Stimulated activated CD8-positive, alpha-beta memory T cell treated with anti-CD3 and anti-CD28 coated beads, Interleukin-2, amount 100 ng/mL, for 1 hour (primary cell): Measurements from ENCODE around the gene NAV3.
"Not testable (repeated sequence)": the region's sequence is repeated elsewhere in the genome, so short reads cannot be mapped to it uniquely, and the experiment has no call there.

Experiments
- DNase-seq, 2 donors: peaks; one replicate each; pipeline ENCODE4 v3.0.0-alpha.2; 2020; ENCODE audit warnings: low read depth in 2 of 2

NAV3 gene

GRCh38 chr12:78189656-78190055 lies 359.0 kb downstream of the NAV3 start:
- DNase-seq = no peak

GRCh38 chr12:78191611-78192010 lies 360.9 kb downstream of the NAV3 start:
- DNase-seq = no peak

- no peak for DNase-seq
Measured at GRCh38 chr12:78192979-78193378, 362.3 kb downstream of the NAV3 start.

- DNase-seq = no peak
Measured at GRCh38 chr12:78194448-78194847, 363.8 kb downstream of the NAV3 start.

GRCh38 chr12:78198896-78199295 lies 368.2 kb downstream of the NAV3 start:
- DNase-seq = no peak

- DNase-seq = no peak
Measured at GRCh38 chr12:78199926-78200325, 369.2 kb downstream of the NAV3 start.

GRCh38 chr12:78204926-78205325 lies 374.2 kb downstream of the NAV3 start:
- no peak for DNase-seq

- no peak for DNase-seq
Measured at GRCh38 chr12:78208092-78208491, 377.4 kb downstream of the NAV3 start.

GRCh38 chr12:78209846-78210505 lies 379.3 kb downstream of the NAV3 start:
- no peak for DNase-seq

GRCh38 chr12:78210506-78210860 lies 379.8 kb downstream of the NAV3 start:
- no peak for DNase-seq

GRCh38 chr12:78210894-78211302 lies 380.2 kb downstream of the NAV3 start:
- no peak for DNase-seq

- no peak for DNase-seq
Measured at GRCh38 chr12:78220811-78221210, 390.1 kb downstream of the NAV3 start.

- no peak for DNase-seq
Measured at GRCh38 chr12:78224154-78224553, 393.5 kb downstream of the NAV3 start.

- no peak for DNase-seq
Measured at GRCh38 chr12:78226763-78227162, 396.1 kb downstream of the NAV3 start.

GRCh38 chr12:78229591-78230101 lies 399.0 kb downstream of the NAV3 start:
- DNase-seq = no peak

- DNase-seq = no peak
Measured at GRCh38 chr12:78232756-78233155, 402.1 kb downstream of the NAV3 start.

GRCh38 chr12:78236264-78236663 lies 405.6 kb downstream of the NAV3 start:
- no peak for DNase-seq

GRCh38 chr12:78239544-78239943 lies 408.9 kb downstream of the NAV3 start:
- DNase-seq = no peak

GRCh38 chr12:78240827-78241226 lies 410.1 kb downstream of the NAV3 start:
- no peak for DNase-seq

GRCh38 chr12:78241446-78241845 lies 410.8 kb downstream of the NAV3 start:
- no peak for DNase-seq

- DNase-seq = no peak
Measured at GRCh38 chr12:78244916-78245507, 414.3 kb downstream of the NAV3 start.

- DNase-seq = no peak
Measured at GRCh38 chr12:78248321-78248720, 417.6 kb downstream of the NAV3 start.

GRCh38 chr12:78249578-78249977 lies 418.9 kb downstream of the NAV3 start:
- no peak for DNase-seq

- DNase-seq = not testable (repeated sequence)
Measured at GRCh38 chr12:78257662-78258061, 427.0 kb downstream of the NAV3 start.
